Measurements from ENCODE around the gene BEGAIN.

GRCh38 chr14:100549834-100550625, 37.2 kb downstream of the BEGAIN start:
- no peak for TF ChIP-seq CTCF (conservative IDR thresholded peaks at IDR 0.05; ENCODE audit: low read length)
- no peak for TF ChIP-seq EZH2phosphoT487 (IDR thresholded peaks at IDR 0.05; ENCODE audit: borderline replicate concordance, low read depth, low read length)
